Adrenal gland (tissue), 5 donors: ENCODE measurements around the gene NYAP2.

Experiments used
- CTCF ChIP-seq, 6 experiments: fragments of 450-650 bp in 4 of 6; fragments of 200-600 bp in 2 of 6; sonication (generic) in 1 of 6; IDR thresholded peaks; 1 replicate in 5 of 6; 2 replicates in 1 of 6; pipeline versions ENCODE4 v1.5.1 to v1.8.0; 2016 to 2021; ENCODE audit warnings: antibody characterized with exemption in 6 of 6, mild to moderate bottlenecking in 2 of 6, moderate library complexity in 1 of 6
- POLR2A ChIP-seq, 2 donors: fragments of 450-650 bp; IDR thresholded peaks; one replicate each; pipeline ENCODE4 v1.6.1; 2017; ENCODE audit warnings: antibody characterized with exemption in 2 of 2, mild to moderate bottlenecking in 2 of 2, moderate library complexity in 1 of 2
- donor health status: DM: no; HTN: no; CAD: no.

- TF ChIP-seq CTCF (IDR thresholded peaks at IDR 0.05) (no peak), POLR2A (IDR thresholded peaks at IDR 0.05) (no peak)
Measured at GRCh38 chr2:225452677-225453076, 53.2 kb downstream of the NYAP2 start.
